ENCODE results near the gene RNF208. TPM values are rescaled to one million over a fixed set of nuclear protein-coding genes. Genes with fewer than 3 reads are reported as not detected.

Gene RNF208
- total RNA-seq, 2 donors from 2014 or later: 6.6 to 10.3 TPM

GRCh38 chr9:137232510-137232909 is 10.5 kb upstream of the RNF208 start:
- Mint-ChIP-seq H3K4me1 (ENCODE audit: low read depth) (peaks cover 4% of the 10 kb centered on the region), H3K36me3 (ENCODE audit: insufficient read depth in 2 of 2) (no peaks in the 10 kb centered on the region), H3K4me3 (no peak overlapping the region), H3K27ac (no peak overlapping the region), H3K9me3 (no peaks in the 10 kb centered on the region), H3K27me3 (ENCODE audit: low read depth) (peaks cover 4% of the 10 kb centered on the region)
- DNase-seq: no peak
- ATAC-seq (replicated peaks in 1 of 2): no peak

- Mint-ChIP-seq H3K4me1 (ENCODE audit: low read depth) (peaks cover 6% of the 10 kb centered on the region), H3K27me3 (ENCODE audit: low read depth) (peaks cover 6% of the 10 kb centered on the region), H3K9me3 (no peaks in the 10 kb centered on the region), H3K27ac (no peak overlapping the region), H3K4me3 (no peak overlapping the region), H3K36me3 (ENCODE audit: insufficient read depth in 2 of 2) (no peaks in the 10 kb centered on the region)
- ATAC-seq (replicated peaks in 1 of 2): no peak
- no peak for DNase-seq
Measured at GRCh38 chr9:137232101-137232500, 10.1 kb upstream of the RNF208 start.

GRCh38 chr9:137231372-137232039 is 9.5 kb upstream of the RNF208 start:
- Mint-ChIP-seq H3K27me3 (ENCODE audit: low read depth) (peaks cover 6% of the 10 kb centered on the region), H3K4me3 (no peak overlapping the region), H3K36me3 (ENCODE audit: insufficient read depth in 2 of 2) (no peaks in the 10 kb centered on the region), H3K4me1 (ENCODE audit: low read depth) (peaks cover 6% of the 10 kb centered on the region), H3K9me3 (no peaks in the 10 kb centered on the region), H3K27ac (no peak overlapping the region)
- ATAC-seq (replicated peaks in 1 of 2) (no peak), DNase-seq (no peak)

GRCh38 chr9:137230705-137231371 is 8.8 kb upstream of the RNF208 start, which contains the start of gene SLC34A3:
Gene SLC34A3 (plus strand): TSS chr9:137230901. CDS start chr9:137231703, 802 bp downstream.
- Mint-ChIP-seq H3K36me3 (ENCODE audit: insufficient read depth in 2 of 2) (no peaks in the 10 kb centered on the region), H3K27me3 (ENCODE audit: low read depth) (peaks cover 6% of the 10 kb centered on the region), H3K27ac (no peak within 1 kb of the TSS), H3K9me3 (no peaks in the 10 kb centered on the region), H3K4me3 (no peak within 1 kb of the TSS), H3K4me1 (ENCODE audit: low read depth) (peaks cover 6% of the 10 kb centered on the region)
- no peak for DNase-seq
- no peak for ATAC-seq (replicated peaks in 1 of 2)

GRCh38 chr9:137229903-137230704 is 8.1 kb upstream of the RNF208 start:
- Mint-ChIP-seq H3K4me3 (no peak overlapping the region), H3K4me1 (ENCODE audit: low read depth) (peaks cover 6% of the 10 kb centered on the region), H3K36me3 (ENCODE audit: insufficient read depth in 2 of 2) (no peaks in the 10 kb centered on the region), H3K9me3 (no peaks in the 10 kb centered on the region), H3K27ac (no peak overlapping the region), H3K27me3 (ENCODE audit: low read depth) (peaks cover 6% of the 10 kb centered on the region)
- ATAC-seq (replicated peaks in 1 of 2): no peak
- no peak for DNase-seq

GRCh38 chr9:137228968-137229896 is 7.2 kb upstream of the RNF208 start:
- no peak for ATAC-seq (replicated peaks in 1 of 2)
- Mint-ChIP-seq H3K27me3 (ENCODE audit: low read depth) (peaks cover 6% of the 10 kb centered on the region), H3K27ac (no peak overlapping the region), H3K4me3 (no peak overlapping the region), H3K36me3 (ENCODE audit: insufficient read depth in 2 of 2) (no peaks in the 10 kb centered on the region), H3K9me3 (no peaks in the 10 kb centered on the region), H3K4me1 (ENCODE audit: low read depth) (peaks cover 6% of the 10 kb centered on the region)
- DNase-seq: no peak

GRCh38 chr9:137228506-137228967 is 6.5 kb upstream of the RNF208 start:
- H3K36me3 Mint-ChIP-seq (ENCODE audit: insufficient read depth in 2 of 2): no peaks in the 10 kb centered on the region
- ATAC-seq (replicated peaks in 1 of 2): no peak
- H3K9me3 Mint-ChIP-seq: no peaks in the 10 kb centered on the region
- H3K27ac Mint-ChIP-seq: no peak overlapping the region
- DNase-seq: no peak
- no peak overlapping the region for H3K4me3 Mint-ChIP-seq
- peaks cover 6% of the 10 kb centered on the region for H3K27me3 Mint-ChIP-seq (ENCODE audit: low read depth)
- peaks cover 6% of the 10 kb centered on the region for H3K4me1 Mint-ChIP-seq (ENCODE audit: low read depth)

GRCh38 chr9:137227853-137228505 is 5.9 kb upstream of the RNF208 start:
- no peaks in the 10 kb centered on the region for H3K9me3 Mint-ChIP-seq
- no peak overlapping the region for H3K27ac Mint-ChIP-seq
- DNase-seq (no peak), ATAC-seq (replicated peaks in 1 of 2) (no peak)
- peaks cover 6% of the 10 kb centered on the region for H3K27me3 Mint-ChIP-seq (ENCODE audit: low read depth)
- H3K36me3 Mint-ChIP-seq (ENCODE audit: insufficient read depth in 2 of 2): no peaks in the 10 kb centered on the region
- H3K4me3 Mint-ChIP-seq: no peak overlapping the region
- peaks cover 8% of the 10 kb centered on the region for H3K4me1 Mint-ChIP-seq (ENCODE audit: low read depth)

GRCh38 chr9:137227054-137227852 is 5.2 kb upstream of the RNF208 start, which contains the start of gene RNF224:
Gene RNF224 (plus strand): TSS chr9:137227502. CDS start chr9:137228336, 834 bp downstream.
- Mint-ChIP-seq H3K27ac (no peak within 1 kb of the TSS), H3K36me3 (ENCODE audit: insufficient read depth in 2 of 2) (no peaks in the 10 kb centered on the region), H3K4me1 (ENCODE audit: low read depth) (peaks cover 10% of the 10 kb centered on the region), H3K9me3 (no peaks in the 10 kb centered on the region), H3K27me3 (ENCODE audit: low read depth) (peaks cover 6% of the 10 kb centered on the region), H3K4me3 (no peak within 1 kb of the TSS)
- DNase-seq: peak; percentile 88 to 89
- peak; percentile 48 to 53 for ATAC-seq (replicated peaks in 1 of 2)

- H3K27ac Mint-ChIP-seq: no peak overlapping the region
- peaks cover 10% of the 10 kb centered on the region for H3K4me1 Mint-ChIP-seq (ENCODE audit: low read depth)
- H3K27me3 Mint-ChIP-seq (ENCODE audit: low read depth): peaks cover 6% of the 10 kb centered on the region
- no peak for ATAC-seq (replicated peaks in 1 of 2)
- no peaks in the 10 kb centered on the region for H3K9me3 Mint-ChIP-seq
- no peak for DNase-seq
- H3K36me3 Mint-ChIP-seq (ENCODE audit: insufficient read depth in 2 of 2): no peaks in the 10 kb centered on the region
- no peak overlapping the region for H3K4me3 Mint-ChIP-seq
Measured at GRCh38 chr9:137226338-137227053, 4.5 kb upstream of the RNF208 start.

GRCh38 chr9:137225699-137226331 is 3.8 kb upstream of the RNF208 start:
- DNase-seq: no peak
- H3K36me3 Mint-ChIP-seq (ENCODE audit: insufficient read depth in 2 of 2): no peaks in the 10 kb centered on the region
- H3K27ac Mint-ChIP-seq: no peak overlapping the region
- peaks cover 6% of the 10 kb centered on the region for H3K27me3 Mint-ChIP-seq (ENCODE audit: low read depth)
- ATAC-seq (replicated peaks in 1 of 2): no peak
- H3K9me3 Mint-ChIP-seq: no peaks in the 10 kb centered on the region
- peaks cover 10% of the 10 kb centered on the region for H3K4me1 Mint-ChIP-seq (ENCODE audit: low read depth)
- H3K4me3 Mint-ChIP-seq: no peak overlapping the region

Measured in activated T-cell treated with anti-CD3 and anti-CD28 coated beads, Interleukin-2, amount 50 U/mL, for 72 hours (primary cell).